HEK293 (cell line): ENCODE measurements around the gene KCNJ6.

Experiments used
- HIC1 ChIP-seq: fragments of 450-650 bp; formaldehyde crosslinking; IDR thresholded peaks from 2 replicates; pipeline ENCODE4 v1.5.1; 2016; ENCODE audit warnings: missing biosample characterization, missing genetic modification characterization
- KLF16 ChIP-seq: fragments of 450-650 bp; formaldehyde crosslinking; IDR thresholded peaks from 2 replicates; pipeline ENCODE4 v1.5.1; 2017; ENCODE audit warnings: missing biosample characterization, missing genetic modification characterization
- OSR2 ChIP-seq: fragments of 450-650 bp; formaldehyde crosslinking; IDR thresholded peaks from 2 replicates; pipeline ENCODE4 v1.5.1; 2016; ENCODE audit warnings: missing biosample characterization, missing genetic modification characterization
- PRDM1 ChIP-seq: fragments of 450-650 bp; formaldehyde crosslinking; IDR thresholded peaks from 2 replicates; pipeline ENCODE4; 2016; ENCODE audit warnings: missing biosample characterization, missing genetic modification characterization
- PRDM10 ChIP-seq: fragments of 450-650 bp; formaldehyde crosslinking; IDR thresholded peaks from 2 replicates; pipeline ENCODE4 v1.5.1; 2016; ENCODE audit warnings: missing biosample characterization, missing genetic modification characterization
- PRDM6 ChIP-seq: fragments of 450-650 bp; formaldehyde crosslinking; IDR thresholded peaks from 2 replicates; pipeline ENCODE4 v1.5.1; 2017; ENCODE audit warnings: missing biosample characterization, missing genetic modification characterization
- REST ChIP-seq: fragments of 450-650 bp; formaldehyde crosslinking; IDR thresholded peaks from 2 replicates; pipeline ENCODE4 v1.5.1; 2016; ENCODE audit warnings: missing biosample characterization, missing genetic modification characterization
- SCRT2 ChIP-seq: fragments of 450-650 bp; formaldehyde crosslinking; IDR thresholded peaks from 2 replicates; pipeline ENCODE4 v1.5.1; 2016; ENCODE audit warnings: missing biosample characterization, missing genetic modification characterization
- YY1 ChIP-seq: fragments of 450-650 bp; formaldehyde crosslinking; IDR thresholded peaks from 2 replicates; pipeline ENCODE4 v1.5.1; 2018; ENCODE audit warnings: missing biosample characterization, missing genetic modification characterization
- ZBTB8A ChIP-seq: fragments of 450-650 bp; formaldehyde crosslinking; IDR thresholded peaks from 2 replicates; pipeline ENCODE4 v1.5.1; 2016; ENCODE audit warnings: missing biosample characterization, missing genetic modification characterization
- ZFHX2 ChIP-seq: fragments of 450-650 bp; formaldehyde crosslinking; conservative IDR thresholded peaks from 2 replicates; pipeline ENCODE4 v1.5.1; 2016; ENCODE audit warnings: missing biosample characterization, missing genetic modification characterization
- ZNF132 ChIP-seq: fragments of 450-650 bp; formaldehyde crosslinking; IDR thresholded peaks from 2 replicates; pipeline ENCODE4 v1.5.1; 2017; ENCODE audit warnings: missing biosample characterization, missing genetic modification characterization, borderline replicate concordance
- ZNF133 ChIP-seq: fragments of 450-650 bp; formaldehyde crosslinking; IDR thresholded peaks from 2 replicates; pipeline ENCODE4 v1.5.1; 2016; ENCODE audit warnings: missing biosample characterization, missing genetic modification characterization
- ZNF155 ChIP-seq: fragments of 450-650 bp; formaldehyde crosslinking; IDR thresholded peaks from 2 replicates; pipeline ENCODE4 v1.5.1; 2016; ENCODE audit warnings: missing biosample characterization, missing genetic modification characterization
- ZNF24 ChIP-seq: fragments of 450-650 bp; formaldehyde crosslinking; IDR thresholded peaks from 2 replicates; pipeline ENCODE4 v1.5.1; 2016; ENCODE audit warnings: missing biosample characterization, missing genetic modification characterization
- ZNF324 ChIP-seq: fragments of 450-650 bp; formaldehyde crosslinking; IDR thresholded peaks from 2 replicates; pipeline ENCODE4 v1.5.1; 2016; ENCODE audit warnings: missing biosample characterization, missing genetic modification characterization
- ZNF37A ChIP-seq: fragments of 450-650 bp; IDR thresholded peaks from 2 replicates; pipeline ENCODE4 v1.5.1; 2018; ENCODE audit warnings: missing biosample characterization, missing genetic modification characterization
- ZNF433 ChIP-seq: fragments of 450-650 bp; formaldehyde crosslinking; IDR thresholded peaks from 2 replicates; pipeline ENCODE4 v1.5.1; 2016; ENCODE audit warnings: missing biosample characterization, missing genetic modification characterization, low read depth
- ZNF544 ChIP-seq: fragments of 450-650 bp; formaldehyde crosslinking; IDR thresholded peaks from 2 replicates; pipeline ENCODE4 v1.5.0; 2017; ENCODE audit warnings: missing biosample characterization, missing genetic modification characterization
- ZNF560 ChIP-seq: fragments of 450-650 bp; formaldehyde crosslinking; IDR thresholded peaks from 2 replicates; pipeline ENCODE4 v1.5.1; 2017; ENCODE audit warnings: missing biosample characterization, missing genetic modification characterization, borderline replicate concordance
- ZNF610 ChIP-seq: fragments of 450-650 bp; formaldehyde crosslinking; IDR thresholded peaks from 2 replicates; pipeline ENCODE4 v1.5.1; 2016; ENCODE audit warnings: missing biosample characterization, missing genetic modification characterization, borderline replicate concordance
- ZNF660 ChIP-seq: fragments of 450-650 bp; IDR thresholded peaks from 2 replicates; pipeline ENCODE4 v1.5.1; 2018; ENCODE audit warnings: missing biosample characterization, mild to moderate bottlenecking, missing genetic modification characterization
- ZNF701 ChIP-seq: fragments of 450-650 bp; formaldehyde crosslinking; IDR thresholded peaks from 2 replicates; pipeline ENCODE4 v1.5.1; 2016; ENCODE audit warnings: missing biosample characterization, missing genetic modification characterization
- ZNF707 ChIP-seq: fragments of 450-650 bp; formaldehyde crosslinking; IDR thresholded peaks from 2 replicates; pipeline ENCODE4 v1.5.1; 2016; ENCODE audit warnings: missing biosample characterization, missing genetic modification characterization
- ZNF785 ChIP-seq: fragments of 450-650 bp; formaldehyde crosslinking; IDR thresholded peaks from 2 replicates; pipeline ENCODE4 v1.5.1; 2016; ENCODE audit warnings: missing biosample characterization, missing genetic modification characterization
- TF ChIP-seq, protein P1 (sequence below): fragments of 450-650 bp; formaldehyde crosslinking; IDR thresholded peaks from 2 replicates; pipeline ENCODE4; 2016; ENCODE audit warnings: missing biosample characterization, missing genetic modification characterization
- TF ChIP-seq, protein P2 (sequence below): fragments of 450-650 bp; formaldehyde crosslinking; optimal IDR thresholded peaks from 2 replicates; pipeline ENCODE3; 2016; ENCODE audit warnings: missing biosample characterization, mild to moderate bottlenecking, missing genetic modification characterization

Gene KCNJ6

DNA sequence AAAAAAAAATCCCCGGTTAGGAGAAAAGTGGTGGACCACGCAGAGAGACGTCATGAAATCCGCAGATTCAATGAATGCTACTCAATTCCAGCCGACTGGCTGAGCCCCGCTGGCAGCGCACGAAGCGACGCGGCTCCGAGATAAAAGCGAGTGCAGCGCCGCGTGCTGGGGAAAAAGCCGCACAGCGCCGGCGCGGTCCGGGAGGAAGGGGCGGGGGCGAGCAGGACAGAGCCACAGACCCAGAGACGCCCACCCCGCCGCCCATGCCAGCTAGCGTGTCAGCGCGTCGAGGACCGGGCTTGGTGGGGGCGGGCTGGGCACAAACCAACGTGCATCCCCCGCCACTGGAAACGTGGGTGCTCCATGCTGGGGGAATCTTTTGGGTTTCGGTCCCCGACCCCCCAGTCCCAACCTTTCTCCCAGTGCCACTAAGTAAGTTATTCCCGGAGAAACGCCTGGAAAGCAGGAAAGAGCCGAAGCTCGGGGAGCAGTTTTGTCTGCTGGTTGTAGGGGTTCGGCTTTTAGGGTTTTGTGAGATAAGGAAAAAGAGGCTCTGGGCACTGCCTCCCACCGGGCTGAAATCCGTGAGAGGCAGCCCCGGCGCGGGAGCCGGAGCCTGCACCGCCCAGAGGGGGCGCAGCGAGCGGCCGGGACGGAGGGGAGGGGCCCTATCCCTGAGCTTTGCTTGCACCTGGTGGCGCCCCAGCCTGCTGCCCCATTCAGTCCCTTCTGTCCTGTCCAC lies at the start of gene KCNJ6 (continued):
- TF ChIP-seq ZNF610 (tag by site-specific recombination) (no peak), ZFHX2 (peak; percentile 97), ZNF433 (tag by site-specific recombination) (no peak), KLF16 (tag by site-specific recombination) (peak; percentile 70), PRDM10 (tag by site-specific recombination) (peak; percentile 33; the same call in 1 of the 2 replicates), ZNF707 (tag by site-specific recombination) (no peak), PRDM1 (tag by site-specific recombination) (no peak), ZNF660 (tag by site-specific recombination) (0 out of 2 replicates have a peak, but pooled peaks have one; percentile 10), PRDM6 (tag by site-specific recombination) (no peak), ZNF544 (no peak), ZNF324 (no peak), ZNF560 (tag by site-specific recombination) (no peak), HIC1 (no peak), ZNF155 (no peak), OSR2 (no peak), YY1 (no peak), ZNF132 (tag by site-specific recombination) (no peak), ZNF37A (tag by site-specific recombination) (no peak), SCRT2 (no peak), ZNF24 (tag by site-specific recombination) (no peak), ZNF133 (tag by site-specific recombination) (no peak), ZNF701 (tag by site-specific recombination) (no peak), REST (tag by site-specific recombination) (no peak), ZNF785 (tag by site-specific recombination) (no peak), ZBTB8A (tag by site-specific recombination) (peak; percentile 61; the same call in 1 of the 2 replicates)
- TF ChIP-seq, protein P1, sequence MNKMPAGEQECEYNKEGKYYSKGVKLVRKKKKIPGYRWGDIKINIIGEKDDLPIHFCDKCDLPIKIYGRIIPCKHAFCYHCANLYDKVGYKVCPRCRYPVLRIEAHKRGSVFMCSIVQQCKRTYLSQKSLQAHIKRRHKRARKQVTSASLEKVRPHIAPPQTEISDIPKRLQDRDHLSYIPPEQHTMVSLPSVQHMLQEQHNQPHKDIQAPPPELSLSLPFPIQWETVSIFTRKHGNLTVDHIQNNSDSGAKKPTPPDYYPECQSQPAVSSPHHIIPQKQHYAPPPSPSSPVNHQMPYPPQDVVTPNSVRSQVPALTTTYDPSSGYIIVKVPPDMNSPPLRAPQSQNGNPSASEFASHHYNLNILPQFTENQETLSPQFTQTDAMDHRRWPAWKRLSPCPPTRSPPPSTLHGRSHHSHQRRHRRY (tag by site-specific recombination) = no peak
- TF ChIP-seq, protein P2, sequence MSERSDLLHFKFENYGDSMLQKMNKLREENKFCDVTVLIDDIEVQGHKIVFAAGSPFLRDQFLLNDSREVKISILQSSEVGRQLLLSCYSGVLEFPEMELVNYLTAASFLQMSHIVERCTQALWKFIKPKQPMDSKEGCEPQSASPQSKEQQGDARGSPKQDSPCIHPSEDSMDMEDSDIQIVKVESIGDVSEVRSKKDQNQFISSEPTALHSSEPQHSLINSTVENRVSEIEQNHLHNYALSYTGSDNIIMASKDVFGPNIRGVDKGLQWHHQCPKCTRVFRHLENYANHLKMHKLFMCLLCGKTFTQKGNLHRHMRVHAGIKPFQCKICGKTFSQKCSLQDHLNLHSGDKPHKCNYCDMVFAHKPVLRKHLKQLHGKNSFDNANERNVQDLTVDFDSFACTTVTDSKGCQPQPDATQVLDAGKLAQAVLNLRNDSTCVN (tag by site-specific recombination) = peak; percentile 70
